Lower leg skin (tissue), 3 donors: Measurements from ENCODE around the gene LPIN1.

ENCODE experiments used
- CTCF ChIP-seq, 3 donors: fragments of 450-650 bp; IDR thresholded peaks; one replicate each; pipeline ENCODE4 v1.5.1; 2016; ENCODE audit warnings: antibody characterized with exemption in 3 of 3, mild to moderate bottlenecking in 3 of 3, moderate library complexity in 2 of 3
- POLR2A ChIP-seq, 2 donors: fragments of 450-650 bp; IDR thresholded peaks; one replicate each; pipeline ENCODE4 v1.6.1; 2016 to 2017; ENCODE audit warnings: antibody characterized with exemption in 2 of 2, mild to moderate bottlenecking in 1 of 2, moderate library complexity in 1 of 2

DNA sequence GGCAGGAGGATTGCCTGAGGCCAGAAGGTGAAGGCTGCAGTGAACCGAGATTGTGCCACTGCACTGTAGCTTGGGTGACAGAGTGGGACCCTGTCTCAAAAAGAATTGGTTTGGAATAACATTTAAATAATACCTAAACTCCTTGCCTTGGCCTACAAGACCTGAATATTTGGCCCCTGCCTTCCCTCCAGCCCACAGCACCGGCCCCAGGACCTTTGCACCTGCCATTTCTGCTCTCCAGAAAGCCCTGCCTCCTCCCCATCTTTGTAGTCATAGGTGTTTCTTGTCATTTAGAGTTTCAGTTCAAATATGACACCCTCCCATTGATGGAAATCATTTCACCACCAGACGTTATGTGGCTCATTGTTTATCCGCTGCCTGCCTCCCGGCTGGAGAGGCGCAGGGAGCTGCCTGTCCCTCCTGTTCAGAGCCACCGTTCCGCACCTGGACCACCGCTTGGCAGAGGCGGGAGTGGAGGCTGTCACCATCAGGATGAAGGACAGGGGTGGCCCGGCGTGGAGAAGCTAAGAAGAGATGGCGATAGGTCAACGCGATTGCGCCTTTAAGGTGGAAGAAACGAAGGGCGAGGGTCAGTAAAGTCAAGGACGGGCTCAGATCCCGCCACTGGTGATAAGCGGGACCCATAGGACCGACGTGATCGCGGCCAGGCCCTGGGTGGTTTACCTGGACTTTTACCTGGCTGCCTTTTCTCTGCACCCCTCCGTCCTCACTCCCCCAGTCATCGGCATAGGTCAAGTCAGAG is 638 bp upstream of the LPIN1 start:
- TF ChIP-seq CTCF (IDR thresholded peaks at IDR 0.05) (no peak), POLR2A (IDR thresholded peaks at IDR 0.05) (no peak)
